IgD-negative memory B cell (primary cell): ENCODE results near the gene PPARGC1A. TPM values are rescaled to one million over a fixed set of nuclear protein-coding genes. Genes with fewer than 3 reads are reported as not detected.

Experiments
- H3K27ac Mint-ChIP-seq, 3 donors: one replicate each; pipeline ENCODE4 v1.8.0; 2020 to 2022; ENCODE audit warnings: mild to moderate bottlenecking in 3 of 3, mixed read lengths in 3 of 3, moderate library complexity in 1 of 3
- H3K27me3 Mint-ChIP-seq: one replicate; pipeline ENCODE4 v1.8.0; 2021; ENCODE audit warnings: mixed read lengths
- H3K36me3 Mint-ChIP-seq: one replicate; pipeline ENCODE4 v1.8.0; 2020; ENCODE audit warnings: mild to moderate bottlenecking, mixed read lengths
- H3K4me1 Mint-ChIP-seq, 3 donors: one replicate each; pipeline ENCODE4 v1.8.0; 2020 to 2022; ENCODE audit warnings: mixed read lengths in 3 of 3, mild to moderate bottlenecking in 1 of 3
- H3K4me3 Mint-ChIP-seq, 4 donors: one replicate each; pipeline ENCODE4 v1.8.0; 2020 to 2022; ENCODE audit warnings: mild to moderate bottlenecking in 4 of 4, mixed read lengths in 4 of 4, moderate library complexity in 3 of 4
- H3K9me3 Mint-ChIP-seq, 3 donors: one replicate each; pipeline ENCODE4 v1.8.0; 2020 to 2021; ENCODE audit warnings: mixed read lengths in 3 of 3, mild to moderate bottlenecking in 1 of 3
- polyA plus RNA-seq: library from polyadenylated mRNA; unstranded; fragments of 300-500 nt; fragmentation: Illumina TruSeq; gene quantifications from one replicate; pipeline ENCODE4 v1.2.3, GENCODE V29; 2021

The PPARGC1A gene
- polyA plus RNA-seq, 1 donor from 2014 or later = not detected

DNA sequence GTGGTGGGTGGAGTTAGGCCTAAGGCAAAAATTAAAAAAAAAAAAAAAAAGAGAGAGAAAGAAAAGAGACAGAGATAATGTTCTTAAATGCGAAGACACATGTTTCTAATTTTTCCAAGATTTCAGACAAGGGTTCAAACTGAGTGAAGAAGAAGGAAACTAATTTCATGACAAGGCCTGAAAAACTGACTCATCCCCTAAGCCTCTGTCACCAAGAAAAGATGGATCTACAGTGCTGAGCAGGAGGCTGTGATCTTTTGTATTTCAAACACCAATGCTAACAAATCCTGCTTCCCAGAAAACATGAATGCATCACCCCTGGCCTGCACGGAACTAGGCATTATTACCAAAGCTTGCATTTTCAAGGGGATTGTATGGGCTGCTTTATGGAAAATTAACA lies 75.3 kb downstream of the PPARGC1A start:
- H3K4me1 Mint-ChIP-seq = no peaks in the 10 kb centered on the region
- H3K27me3 Mint-ChIP-seq = no peaks in the 10 kb centered on the region
- H3K4me3 Mint-ChIP-seq = no peak overlapping the region
- H3K9me3 Mint-ChIP-seq = peaks cover 2 to 9% (median 3%) of the 10 kb centered on the region in 3 donors
- H3K27ac Mint-ChIP-seq = peak overlapping the region in 1 of 3 donors; percentile 13
- H3K36me3 Mint-ChIP-seq = no peaks in the 10 kb centered on the region

DNA sequence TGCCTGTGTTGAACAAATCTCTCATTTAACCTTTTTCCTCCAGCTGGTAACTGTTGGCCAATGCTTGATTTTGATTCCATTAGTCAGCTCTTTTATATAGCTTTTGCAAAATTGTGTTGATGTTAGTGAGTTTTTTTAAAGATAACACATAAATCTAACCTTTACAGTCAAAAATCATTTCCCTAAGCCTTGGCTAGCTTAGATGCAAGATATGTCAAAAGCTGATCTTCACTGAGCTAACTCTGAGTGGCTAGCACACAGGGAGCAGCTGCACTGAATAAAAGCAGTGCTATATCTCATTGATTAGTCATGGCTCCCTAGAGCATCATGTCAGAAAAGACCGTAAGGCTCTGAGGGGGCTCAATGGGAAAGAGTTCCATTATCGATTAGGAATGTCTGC lies 78.7 kb downstream of the PPARGC1A start:
- no peaks in the 10 kb centered on the region for H3K36me3 Mint-ChIP-seq
- no peaks in the 10 kb centered on the region for H3K4me1 Mint-ChIP-seq
- no peak overlapping the region for H3K4me3 Mint-ChIP-seq
- H3K9me3 Mint-ChIP-seq = peaks cover 0 to 6% (median 3%) of the 10 kb centered on the region in 3 donors
- H3K27ac Mint-ChIP-seq = no peak overlapping the region
- H3K27me3 Mint-ChIP-seq = no peaks in the 10 kb centered on the region

DNA sequence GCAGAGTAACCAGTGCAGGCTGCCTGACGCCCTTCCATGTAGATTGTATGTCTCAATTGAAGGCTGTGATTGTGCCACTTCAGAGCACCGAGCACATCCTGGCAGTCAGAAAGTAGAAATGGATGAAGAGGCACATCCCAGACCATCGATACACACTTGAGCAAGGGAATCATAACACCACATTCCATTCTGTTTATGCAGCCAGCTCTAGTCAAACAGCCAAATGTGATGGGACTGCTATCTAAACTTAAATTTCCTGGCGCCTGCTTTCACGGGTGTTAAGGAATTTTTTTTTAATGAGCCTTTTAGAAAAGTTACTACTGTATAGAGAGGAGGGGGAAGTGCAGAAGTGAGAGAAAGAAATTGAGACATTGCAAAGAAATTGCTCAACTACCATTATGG lies 84.4 kb downstream of the PPARGC1A start:
- no peaks in the 10 kb centered on the region for H3K4me1 Mint-ChIP-seq
- no peaks in the 10 kb centered on the region for H3K36me3 Mint-ChIP-seq
- H3K27ac Mint-ChIP-seq = no peak overlapping the region
- H3K9me3 Mint-ChIP-seq = peaks cover 0 to 2% (median 0%) of the 10 kb centered on the region in 3 donors
- H3K27me3 Mint-ChIP-seq = no peaks in the 10 kb centered on the region
- no peak overlapping the region for H3K4me3 Mint-ChIP-seq

DNA sequence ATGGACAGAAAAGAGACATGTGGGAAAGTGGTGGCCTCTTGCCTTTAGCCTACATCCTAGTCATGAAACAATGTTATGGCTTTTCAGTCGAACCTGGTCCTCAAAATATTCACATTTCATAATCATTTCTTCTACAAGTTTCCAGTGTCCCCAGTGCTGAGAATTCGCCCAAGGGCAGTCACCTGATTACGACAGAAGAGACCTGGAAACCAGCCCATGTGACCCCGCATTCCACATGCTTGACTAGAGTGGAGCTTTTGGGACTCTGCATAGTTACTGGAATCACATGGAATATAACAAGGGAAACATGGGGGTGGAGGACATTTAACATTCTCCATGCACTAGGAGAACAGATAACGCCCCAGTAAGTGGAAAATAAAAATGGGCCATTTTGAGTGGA lies 100.1 kb downstream of the PPARGC1A start:
- Mint-ChIP-seq H3K27me3 (no peaks in the 10 kb centered on the region), H3K27ac (no peak overlapping the region), H3K4me1 (no peaks in the 10 kb centered on the region), H3K4me3 (no peak overlapping the region), H3K36me3 (no peaks in the 10 kb centered on the region), H3K9me3 (peaks cover 3 to 11% (median 7%) of the 10 kb centered on the region in 3 donors)

DNA sequence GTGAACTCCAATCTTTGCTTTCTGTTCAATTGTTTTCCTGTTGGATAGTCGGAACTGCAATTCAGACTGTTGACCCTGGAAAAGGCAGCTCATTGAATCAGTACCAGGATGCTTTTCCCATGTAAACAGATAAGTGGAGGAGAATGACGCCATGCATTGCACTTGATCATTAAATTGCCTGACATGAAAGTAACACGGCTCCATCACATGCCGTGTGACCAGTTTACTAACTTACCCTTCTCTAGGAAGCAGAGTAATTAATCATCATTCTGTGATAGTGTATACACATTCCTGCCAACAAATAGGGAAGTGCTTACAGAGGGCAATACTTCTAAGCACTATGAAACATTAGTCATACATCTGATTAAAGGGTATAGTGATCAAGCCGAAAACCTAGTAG lies 101.4 kb downstream of the PPARGC1A start:
- Mint-ChIP-seq H3K4me1 (no peaks in the 10 kb centered on the region), H3K9me3 (peaks cover 3 to 11% (median 10%) of the 10 kb centered on the region in 3 donors), H3K36me3 (no peaks in the 10 kb centered on the region), H3K27me3 (no peaks in the 10 kb centered on the region), H3K4me3 (no peak overlapping the region), H3K27ac (no peak overlapping the region)

DNA sequence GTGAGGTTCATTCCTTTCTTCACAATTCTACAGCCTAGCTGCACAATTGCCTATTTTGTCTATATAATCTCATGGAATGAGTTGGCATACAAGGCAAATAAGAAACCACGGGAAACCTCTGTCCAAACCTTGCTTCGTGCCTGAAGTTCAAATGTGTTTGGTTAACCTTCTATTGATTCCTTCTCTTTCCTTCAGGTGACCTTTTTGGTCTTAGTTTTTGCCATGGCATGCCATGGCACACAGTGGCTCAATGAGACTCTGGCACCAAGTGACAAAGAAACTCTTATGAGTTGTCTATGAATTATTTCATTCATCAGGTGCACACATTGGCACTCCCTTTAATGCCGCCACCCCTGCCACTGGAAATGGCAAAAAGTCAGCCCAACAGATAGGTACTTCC lies 101.8 kb downstream of the PPARGC1A start:
- Mint-ChIP-seq H3K27ac (no peak overlapping the region), H3K4me1 (no peaks in the 10 kb centered on the region), H3K4me3 (no peak overlapping the region), H3K36me3 (no peaks in the 10 kb centered on the region), H3K27me3 (no peaks in the 10 kb centered on the region), H3K9me3 (peaks cover 5 to 13% (median 11%) of the 10 kb centered on the region in 3 donors)

DNA sequence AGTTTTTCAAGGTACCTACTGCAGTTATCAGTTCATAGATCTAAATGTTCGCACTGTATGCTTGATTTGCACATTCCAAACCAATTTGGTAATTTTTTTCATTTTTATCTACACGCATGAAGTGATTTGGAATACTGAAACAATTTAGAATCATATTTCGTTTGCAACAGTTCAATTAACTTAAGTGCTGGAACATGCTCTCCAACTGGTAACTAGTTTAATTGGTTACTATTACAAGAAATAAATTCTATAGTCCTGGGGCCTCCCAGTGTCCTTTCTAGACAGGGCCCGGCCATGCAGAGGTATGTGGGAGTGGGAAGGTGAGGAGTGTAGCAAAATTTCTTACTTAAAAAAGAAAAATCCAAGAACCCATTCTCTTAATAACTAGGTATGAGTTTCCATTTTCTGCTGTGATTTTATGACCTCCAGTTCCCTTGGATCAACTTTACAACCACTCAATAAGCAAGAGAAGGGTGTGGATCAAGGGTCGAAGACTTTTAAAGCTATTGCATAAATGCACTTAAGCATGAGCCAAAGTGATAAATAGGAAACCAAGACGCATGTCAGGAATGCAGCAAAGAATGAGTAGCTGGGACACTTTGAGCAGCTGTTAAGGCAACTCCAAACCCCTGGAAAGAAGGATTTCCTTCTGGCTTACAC lies 106.9 kb downstream of the PPARGC1A start:
- no peaks in the 10 kb centered on the region for H3K27me3 Mint-ChIP-seq
- no peaks in the 10 kb centered on the region for H3K4me1 Mint-ChIP-seq
- H3K9me3 Mint-ChIP-seq = peaks cover 6 to 25% (median 6%) of the 10 kb centered on the region in 3 donors
- no peak overlapping the region for H3K4me3 Mint-ChIP-seq
- H3K36me3 Mint-ChIP-seq = no peaks in the 10 kb centered on the region
- H3K27ac Mint-ChIP-seq = no peak overlapping the region

DNA sequence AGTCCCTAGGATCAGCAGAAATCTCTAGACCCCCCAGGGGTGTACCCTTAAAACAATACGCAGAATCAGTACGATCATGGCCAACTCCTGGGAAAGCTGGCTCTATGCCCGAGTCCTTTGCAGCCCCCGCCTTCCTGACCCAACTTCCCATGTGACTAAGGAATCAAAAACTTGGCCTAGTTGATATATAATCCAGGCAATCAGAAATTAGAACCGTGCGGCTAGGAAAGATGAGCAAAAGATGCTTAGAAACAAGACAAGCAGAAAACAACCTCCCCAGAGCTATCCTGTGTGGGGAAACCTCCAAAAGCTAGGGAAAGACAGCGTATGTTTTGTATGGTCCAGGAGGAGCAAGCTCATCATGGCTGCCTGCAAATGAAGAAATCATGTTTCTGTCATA lies 110.0 kb downstream of the PPARGC1A start:
- no peak overlapping the region for H3K27ac Mint-ChIP-seq
- H3K4me1 Mint-ChIP-seq = no peaks in the 10 kb centered on the region
- H3K36me3 Mint-ChIP-seq = no peaks in the 10 kb centered on the region
- H3K9me3 Mint-ChIP-seq = peaks cover 4 to 22% (median 5%) of the 10 kb centered on the region in 3 donors
- H3K27me3 Mint-ChIP-seq = no peaks in the 10 kb centered on the region
- no peak overlapping the region for H3K4me3 Mint-ChIP-seq

DNA sequence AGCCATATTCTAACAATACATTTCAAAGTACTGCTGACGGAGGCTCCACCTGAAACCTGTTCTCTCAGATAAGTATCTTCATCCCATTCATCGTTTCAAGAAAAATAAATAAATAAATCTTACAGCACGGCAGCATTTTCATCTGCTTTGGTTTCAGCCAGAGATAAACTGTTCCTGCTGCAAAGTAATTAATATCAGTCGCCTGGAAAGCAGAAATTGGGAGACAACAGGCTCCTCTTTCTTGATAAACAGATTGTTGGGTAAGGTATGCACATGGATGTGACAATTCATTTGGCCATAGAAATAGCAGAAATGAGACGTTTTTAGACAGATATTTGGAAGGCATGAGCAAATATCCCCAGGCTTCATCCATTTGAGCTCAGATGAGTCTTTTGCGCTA lies 110.4 kb downstream of the PPARGC1A start:
- Mint-ChIP-seq H3K27me3 (no peaks in the 10 kb centered on the region), H3K4me3 (no peak overlapping the region), H3K4me1 (no peaks in the 10 kb centered on the region), H3K36me3 (no peaks in the 10 kb centered on the region), H3K27ac (no peak overlapping the region), H3K9me3 (peaks cover 4 to 22% (median 5%) of the 10 kb centered on the region in 3 donors)

DNA sequence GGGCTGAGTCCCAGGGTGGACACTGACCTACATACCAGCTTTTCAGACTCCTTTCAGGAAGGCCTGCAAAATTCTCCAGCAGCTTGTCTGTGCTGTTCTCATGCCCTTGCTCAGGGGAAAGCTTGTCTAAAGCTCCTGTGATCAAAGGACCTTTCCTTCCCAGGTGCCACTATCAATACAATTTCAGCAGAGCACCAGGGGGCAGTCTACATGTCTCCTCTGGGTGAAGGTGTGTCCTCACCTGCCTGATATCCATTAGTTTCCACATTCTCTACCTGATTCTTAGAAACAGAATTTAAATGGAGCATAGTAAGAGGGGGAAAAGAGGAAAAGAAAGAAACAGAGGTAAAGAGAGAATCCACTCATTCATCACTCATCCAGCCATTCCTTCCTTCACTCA lies 114.2 kb downstream of the PPARGC1A start:
- H3K36me3 Mint-ChIP-seq = no peaks in the 10 kb centered on the region
- peaks cover 5 to 16% (median 5%) of the 10 kb centered on the region in 3 donors for H3K9me3 Mint-ChIP-seq
- H3K27me3 Mint-ChIP-seq = no peaks in the 10 kb centered on the region
- H3K4me1 Mint-ChIP-seq = peaks cover 0 to 1% (median 0%) of the 10 kb centered on the region in 3 donors
- no peak overlapping the region for H3K27ac Mint-ChIP-seq
- H3K4me3 Mint-ChIP-seq = no peak overlapping the region

DNA sequence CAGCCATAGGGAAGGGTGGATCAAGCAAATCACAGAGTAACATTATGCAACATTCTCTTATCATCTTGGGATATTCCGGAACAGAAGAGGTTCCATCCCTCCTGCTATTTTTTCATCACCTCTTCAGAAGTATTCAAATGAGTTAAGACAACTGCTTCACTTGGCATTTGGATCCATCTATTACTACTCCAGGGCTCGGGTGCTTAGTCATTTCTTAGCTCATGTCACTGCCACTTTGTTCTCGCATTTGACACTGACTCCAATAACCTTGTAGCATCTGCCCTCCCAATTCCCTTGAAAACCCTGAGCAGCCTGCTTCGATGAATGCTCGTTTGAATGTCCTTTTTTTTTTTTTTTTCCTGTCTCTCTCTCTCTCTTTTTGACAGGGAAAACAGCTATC lies 114.9 kb downstream of the PPARGC1A start:
- Mint-ChIP-seq H3K4me3 (no peak overlapping the region), H3K9me3 (peaks cover 3 to 8% (median 5%) of the 10 kb centered on the region in 3 donors), H3K27me3 (no peaks in the 10 kb centered on the region), H3K4me1 (peaks cover 0 to 1% (median 0%) of the 10 kb centered on the region in 3 donors), H3K36me3 (no peaks in the 10 kb centered on the region), H3K27ac (no peak overlapping the region)

DNA sequence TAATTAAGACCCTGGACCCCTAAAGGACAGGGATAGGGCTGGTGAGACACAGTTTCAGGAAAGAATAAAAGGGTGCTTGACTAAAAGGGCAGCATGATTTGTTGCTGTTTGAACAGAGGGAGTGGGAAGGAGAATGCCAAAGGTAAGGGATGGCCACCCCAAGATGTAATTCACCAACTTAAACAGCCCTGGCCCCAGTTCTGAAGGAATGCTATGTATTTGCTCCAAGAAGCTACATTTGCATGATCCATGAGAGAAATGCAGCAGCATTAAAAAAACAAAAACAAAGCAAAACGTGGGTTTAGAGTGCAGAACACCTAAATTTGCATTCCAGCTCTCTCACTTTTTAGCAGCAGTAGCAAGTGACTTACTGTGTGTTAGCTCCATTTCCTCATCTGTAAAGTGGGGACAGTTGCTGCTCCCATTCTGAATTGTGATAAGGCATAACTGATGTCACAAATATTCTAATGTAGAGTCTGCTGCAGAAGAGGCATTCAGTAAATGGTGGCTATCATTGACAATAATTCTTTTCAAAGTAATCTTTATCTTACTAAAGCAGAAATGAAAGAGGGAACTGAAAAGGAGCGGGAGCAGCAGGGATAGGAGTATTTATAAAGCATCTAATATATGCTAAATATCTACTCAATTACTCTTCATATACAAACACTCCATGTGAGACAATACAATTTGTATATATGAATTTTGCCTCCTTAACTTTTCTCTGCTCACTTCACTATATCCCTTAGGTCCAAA lies 115.8 kb downstream of the PPARGC1A start:
- Mint-ChIP-seq H3K4me3 (no peak overlapping the region), H3K36me3 (no peaks in the 10 kb centered on the region), H3K27me3 (no peaks in the 10 kb centered on the region), H3K9me3 (peaks cover 3 to 8% (median 7%) of the 10 kb centered on the region in 3 donors), H3K4me1 (peaks cover 0 to 1% (median 0%) of the 10 kb centered on the region in 3 donors), H3K27ac (no peak overlapping the region)

DNA sequence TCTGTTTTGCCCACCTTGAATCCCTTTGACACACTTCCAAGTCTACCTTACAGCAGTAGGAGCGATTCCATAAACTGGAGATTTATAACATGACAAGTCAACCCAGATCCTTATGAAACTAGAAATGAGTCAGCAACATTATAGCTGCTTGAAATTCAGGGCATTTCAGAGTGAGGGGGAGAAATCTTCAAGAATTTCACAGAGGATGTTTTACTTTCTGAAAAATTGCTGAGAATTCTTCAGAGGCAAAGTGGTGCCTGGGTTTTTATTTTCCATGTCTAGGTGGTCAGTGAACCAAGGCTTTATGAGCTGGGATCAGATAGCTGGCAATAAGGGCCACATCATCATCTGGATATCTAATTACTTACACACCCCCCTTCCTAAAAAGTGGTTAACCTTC lies 119.8 kb downstream of the PPARGC1A start:
- Mint-ChIP-seq H3K9me3 (peaks cover 1 to 3% (median 3%) of the 10 kb centered on the region in 3 donors), H3K36me3 (no peaks in the 10 kb centered on the region), H3K27me3 (no peaks in the 10 kb centered on the region), H3K27ac (no peak overlapping the region), H3K4me3 (no peak overlapping the region), H3K4me1 (peaks cover 0 to 1% (median 0%) of the 10 kb centered on the region in 3 donors)

DNA sequence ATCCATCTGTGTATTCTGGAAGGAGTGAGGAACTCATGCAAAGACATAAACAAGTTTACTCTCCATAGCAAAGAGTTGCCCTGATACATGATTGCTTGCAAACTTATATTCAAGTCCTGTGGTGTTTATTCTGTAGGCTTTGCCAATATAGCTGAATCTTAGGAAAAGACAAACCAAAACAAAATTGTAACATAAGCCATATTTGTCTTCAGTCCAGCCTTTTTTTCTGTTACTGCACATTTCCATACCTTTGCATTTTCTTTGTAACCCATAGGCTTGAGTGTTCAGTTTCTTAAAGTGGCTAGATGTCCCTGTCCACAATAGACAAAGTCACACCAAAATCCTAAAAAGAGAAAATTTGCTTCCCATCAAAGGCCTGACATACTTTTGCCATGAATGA lies 120.4 kb downstream of the PPARGC1A start:
- Mint-ChIP-seq H3K36me3 (no peaks in the 10 kb centered on the region), H3K4me1 (peaks cover 0 to 1% (median 0%) of the 10 kb centered on the region in 3 donors), H3K4me3 (no peak overlapping the region), H3K9me3 (peaks cover 4 to 7% (median 5%) of the 10 kb centered on the region in 3 donors), H3K27me3 (no peaks in the 10 kb centered on the region), H3K27ac (no peak overlapping the region)

DNA sequence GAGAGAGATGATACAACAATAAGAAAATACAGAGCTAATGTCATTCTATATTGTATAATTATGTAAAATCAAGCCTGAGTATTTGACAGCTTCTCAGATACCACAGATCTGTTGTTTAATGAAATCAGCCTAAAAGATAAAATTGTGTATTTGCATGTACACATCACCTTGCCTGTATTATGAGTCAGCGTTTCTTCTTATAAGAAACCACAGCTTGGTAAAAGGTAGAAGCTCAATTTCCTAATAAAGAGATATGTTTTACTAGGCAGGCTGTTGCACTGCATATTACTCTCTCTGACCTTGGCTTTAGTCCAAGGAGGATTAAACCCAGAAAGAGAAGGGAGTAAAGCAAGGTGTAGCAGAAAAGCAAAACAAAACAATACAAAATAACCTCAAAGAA lies 121.3 kb downstream of the PPARGC1A start:
- Mint-ChIP-seq H3K36me3 (no peaks in the 10 kb centered on the region), H3K9me3 (peaks cover 4 to 7% (median 5%) of the 10 kb centered on the region in 3 donors), H3K4me3 (no peak overlapping the region), H3K27ac (no peak overlapping the region), H3K27me3 (no peaks in the 10 kb centered on the region), H3K4me1 (peaks cover 0 to 1% (median 0%) of the 10 kb centered on the region in 3 donors)

DNA sequence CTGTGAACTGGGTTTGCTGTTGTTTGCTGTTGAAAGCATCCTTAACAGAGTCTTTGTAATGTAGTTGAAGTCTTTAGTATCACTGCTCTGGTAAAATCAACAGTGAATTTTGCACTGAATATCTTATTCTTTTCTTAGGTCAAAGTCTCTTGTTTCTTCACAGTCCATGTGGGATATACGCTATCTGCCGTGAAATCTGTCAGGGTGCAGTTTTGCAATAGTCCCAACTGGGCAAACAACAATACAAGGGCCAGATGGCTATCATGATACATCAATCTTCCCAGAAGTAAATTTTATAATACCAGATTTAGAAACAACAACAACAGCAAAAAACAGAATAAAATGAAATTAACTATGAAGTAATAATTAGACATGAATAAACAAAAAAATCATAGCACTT lies 123.5 kb downstream of the PPARGC1A start:
- H3K4me1 Mint-ChIP-seq = no peaks in the 10 kb centered on the region
- no peaks in the 10 kb centered on the region for H3K36me3 Mint-ChIP-seq
- H3K9me3 Mint-ChIP-seq = peaks cover 5 to 7% (median 5%) of the 10 kb centered on the region in 3 donors
- no peak overlapping the region for H3K4me3 Mint-ChIP-seq
- H3K27ac Mint-ChIP-seq = no peak overlapping the region
- H3K27me3 Mint-ChIP-seq = no peaks in the 10 kb centered on the region
